Neural crest cell (in vitro differentiated cells): ENCODE measurements around the gene REX1BD. TPM values are rescaled to one million over a fixed set of nuclear protein-coding genes. Genes with fewer than 3 reads are reported as not detected.
"Not testable (repeated sequence)": the region's sequence is repeated elsewhere in the genome, so short reads cannot be mapped to it uniquely, and the experiment has no call there.

Experiments
- DNase-seq: peaks from one replicate; pipeline ENCODE4 v3.0.0; 2021; ENCODE audit warnings: low read depth, mixed read lengths, low spot score
- H3K27ac Mint-ChIP-seq: one replicate; pipeline ENCODE4 v1.8.0; 2021; ENCODE audit warnings: mild to moderate bottlenecking, mixed read lengths; ENCODE audit not compliant: unreplicated experiment
- H3K27me3 Mint-ChIP-seq: 2 replicates; pipeline ENCODE4 v1.8.0; 2021; ENCODE audit warnings: low read depth, mild to moderate bottlenecking, mixed read lengths
- H3K36me3 Mint-ChIP-seq: 2 replicates; pipeline ENCODE4 v1.8.0; 2021; ENCODE audit warnings: low read depth, mild to moderate bottlenecking, mixed read lengths
- H3K4me1 Mint-ChIP-seq: 2 replicates; pipeline ENCODE4 v1.8.0; 2021; ENCODE audit warnings: mixed read lengths
- H3K4me3 Mint-ChIP-seq: one replicate; pipeline ENCODE4 v1.8.0; 2021; ENCODE audit warnings: mild to moderate bottlenecking, mixed read lengths
- H3K9me3 Mint-ChIP-seq: 2 replicates; pipeline ENCODE4 v1.8.0; 2021; ENCODE audit warnings: mixed read lengths
- long read RNA-seq: library from polyadenylated mRNA; unstranded; transcript quantifications from one replicate; pipeline ENCODE4 v2.0.0, GENCODE V29; 2020
- total RNA-seq: library from RNA; stranded (reverse); gene quantifications from 2 replicates; pipeline ENCODE4 v1.2.1, GENCODE V29; 2021
- TF ChIP-seq, protein P1 (sequence below): fragments of 200-600 bp; sonication (generic); conservative IDR thresholded peaks from 2 replicates; pipeline ENCODE4 v1.5.0; 2021; ENCODE audit warnings: antibody characterized with exemption, mild to moderate bottlenecking

Gene REX1BD
- total RNA-seq: 71.8 and 71.9 TPM in 2 replicates
- long read RNA-seq, transcript REX1BD-201 (5 exons, 839 nt): minor isoform, 6 of 23 reads
- long read RNA-seq, transcript REX1BD-205 (4 exons, 1,081 nt): major isoform, 9 of 23 reads
- long read RNA-seq, partial matches to known transcripts: 0 of 23 reads
- long read RNA-seq, other reads (novel, unspliced or antisense): 0 of 23 reads

- H3K4me3 Mint-ChIP-seq: peak within 1 kb of the TSS; percentile 94
- peak; percentile 83 for DNase-seq
- no peaks in the 10 kb centered on the region for H3K9me3 Mint-ChIP-seq
- H3K4me1 Mint-ChIP-seq: peaks cover 30% of the 10 kb centered on the region
- TF ChIP-seq, protein P1, sequence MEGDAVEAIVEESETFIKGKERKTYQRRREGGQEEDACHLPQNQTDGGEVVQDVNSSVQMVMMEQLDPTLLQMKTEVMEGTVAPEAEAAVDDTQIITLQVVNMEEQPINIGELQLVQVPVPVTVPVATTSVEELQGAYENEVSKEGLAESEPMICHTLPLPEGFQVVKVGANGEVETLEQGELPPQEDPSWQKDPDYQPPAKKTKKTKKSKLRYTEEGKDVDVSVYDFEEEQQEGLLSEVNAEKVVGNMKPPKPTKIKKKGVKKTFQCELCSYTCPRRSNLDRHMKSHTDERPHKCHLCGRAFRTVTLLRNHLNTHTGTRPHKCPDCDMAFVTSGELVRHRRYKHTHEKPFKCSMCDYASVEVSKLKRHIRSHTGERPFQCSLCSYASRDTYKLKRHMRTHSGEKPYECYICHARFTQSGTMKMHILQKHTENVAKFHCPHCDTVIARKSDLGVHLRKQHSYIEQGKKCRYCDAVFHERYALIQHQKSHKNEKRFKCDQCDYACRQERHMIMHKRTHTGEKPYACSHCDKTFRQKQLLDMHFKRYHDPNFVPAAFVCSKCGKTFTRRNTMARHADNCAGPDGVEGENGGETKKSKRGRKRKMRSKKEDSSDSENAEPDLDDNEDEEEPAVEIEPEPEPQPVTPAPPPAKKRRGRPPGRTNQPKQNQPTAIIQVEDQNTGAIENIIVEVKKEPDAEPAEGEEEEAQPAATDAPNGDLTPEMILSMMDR: peak; percentile 96
- H3K27ac Mint-ChIP-seq: peak within 1 kb of the TSS; percentile 83
- H3K36me3 Mint-ChIP-seq: no peaks in the 10 kb centered on the region
- H3K27me3 Mint-ChIP-seq: peaks cover 26% of the 10 kb centered on the region
Measured at GRCh38 chr19:18588611-18589379, at the start of gene REX1BD. TSS of gene REX1BD (plus strand) at chr19:18588798. CDS start at chr19:18588802, 4 bp downstream.

- H3K27ac Mint-ChIP-seq: no peak overlapping the region
- H3K4me1 Mint-ChIP-seq: peaks cover 15% of the 10 kb centered on the region
- DNase-seq: no peak
- TF ChIP-seq, protein P1: no peak
- no peak overlapping the region for H3K4me3 Mint-ChIP-seq
- H3K36me3 Mint-ChIP-seq: peaks cover 5% of the 10 kb centered on the region
- H3K9me3 Mint-ChIP-seq: no peaks in the 10 kb centered on the region
- no peaks in the 10 kb centered on the region for H3K27me3 Mint-ChIP-seq
Measured at GRCh38 chr19:18539372-18539771, 49.2 kb upstream of the REX1BD start.

DNA sequence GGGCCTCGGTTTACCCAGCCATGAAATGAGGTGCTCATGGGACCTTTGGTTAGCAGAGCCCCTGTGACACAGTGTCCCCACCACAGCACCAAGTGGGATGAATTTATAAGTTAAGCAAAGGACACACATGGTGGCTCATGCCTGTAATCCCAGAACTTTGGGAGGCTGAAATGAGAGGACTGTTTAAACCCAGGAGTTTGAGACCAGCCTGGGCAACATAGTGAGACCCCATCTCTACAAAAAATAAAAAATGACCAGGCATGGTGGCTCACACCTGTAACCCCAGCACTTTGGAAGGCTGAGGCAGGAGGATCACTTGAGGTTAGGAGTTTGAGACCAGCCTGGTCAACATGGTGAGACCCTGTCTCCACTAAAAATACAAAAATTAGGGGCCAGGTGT lies 48.4 kb upstream of the REX1BD start:
- not testable (repeated sequence) for H3K27me3 Mint-ChIP-seq, H3K36me3 Mint-ChIP-seq, H3K9me3 Mint-ChIP-seq, H3K27ac Mint-ChIP-seq, DNase-seq
- peaks cover 16% of the 10 kb centered on the region for H3K4me1 Mint-ChIP-seq
- H3K4me3 Mint-ChIP-seq: peak overlapping the region; percentile 44

DNA sequence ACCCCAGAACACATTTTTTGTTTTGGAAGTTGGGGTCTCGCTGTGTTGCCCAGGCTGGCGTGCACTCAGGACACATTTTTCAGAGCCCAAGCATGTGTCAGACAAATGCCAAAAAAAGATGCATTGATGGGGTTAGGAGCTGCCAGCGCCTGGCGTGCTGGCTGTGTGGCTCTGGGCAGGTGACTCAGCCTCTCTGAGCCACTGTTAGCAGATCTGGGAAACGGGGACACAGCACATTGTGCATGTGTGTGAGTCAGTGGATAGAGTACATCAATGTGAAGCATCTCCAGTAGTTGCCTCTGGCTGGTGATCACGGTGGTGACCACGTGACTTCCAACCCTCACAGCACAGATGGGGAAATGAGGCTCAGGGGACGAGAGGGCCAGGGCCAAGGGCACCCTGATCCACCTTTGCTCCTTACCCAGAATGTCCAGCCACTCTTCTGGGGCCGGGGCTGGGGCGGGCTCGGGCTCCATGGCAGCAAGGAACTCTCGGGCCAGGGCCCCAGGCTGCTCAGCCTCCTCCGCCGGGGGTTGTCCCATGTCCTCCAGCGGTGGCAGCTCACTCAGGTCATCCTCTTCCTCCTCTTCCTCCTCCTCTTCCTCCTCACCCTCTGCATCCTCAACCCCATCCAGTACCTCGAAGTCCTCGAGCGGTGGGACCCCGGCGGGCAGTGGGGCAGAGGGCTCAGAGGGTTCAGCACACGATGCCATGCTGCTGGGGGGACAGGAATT lies 47.2 kb upstream of the REX1BD start:
- no peak for DNase-seq
- Mint-ChIP-seq H3K27ac (no peak overlapping the region), H3K4me1 (peaks cover 16% of the 10 kb centered on the region), H3K36me3 (peaks cover 4% of the 10 kb centered on the region), H3K4me3 (peak overlapping the region; percentile 74), H3K27me3 (no peaks in the 10 kb centered on the region), H3K9me3 (no peaks in the 10 kb centered on the region)
- TF ChIP-seq, protein P1: no peak

DNA sequence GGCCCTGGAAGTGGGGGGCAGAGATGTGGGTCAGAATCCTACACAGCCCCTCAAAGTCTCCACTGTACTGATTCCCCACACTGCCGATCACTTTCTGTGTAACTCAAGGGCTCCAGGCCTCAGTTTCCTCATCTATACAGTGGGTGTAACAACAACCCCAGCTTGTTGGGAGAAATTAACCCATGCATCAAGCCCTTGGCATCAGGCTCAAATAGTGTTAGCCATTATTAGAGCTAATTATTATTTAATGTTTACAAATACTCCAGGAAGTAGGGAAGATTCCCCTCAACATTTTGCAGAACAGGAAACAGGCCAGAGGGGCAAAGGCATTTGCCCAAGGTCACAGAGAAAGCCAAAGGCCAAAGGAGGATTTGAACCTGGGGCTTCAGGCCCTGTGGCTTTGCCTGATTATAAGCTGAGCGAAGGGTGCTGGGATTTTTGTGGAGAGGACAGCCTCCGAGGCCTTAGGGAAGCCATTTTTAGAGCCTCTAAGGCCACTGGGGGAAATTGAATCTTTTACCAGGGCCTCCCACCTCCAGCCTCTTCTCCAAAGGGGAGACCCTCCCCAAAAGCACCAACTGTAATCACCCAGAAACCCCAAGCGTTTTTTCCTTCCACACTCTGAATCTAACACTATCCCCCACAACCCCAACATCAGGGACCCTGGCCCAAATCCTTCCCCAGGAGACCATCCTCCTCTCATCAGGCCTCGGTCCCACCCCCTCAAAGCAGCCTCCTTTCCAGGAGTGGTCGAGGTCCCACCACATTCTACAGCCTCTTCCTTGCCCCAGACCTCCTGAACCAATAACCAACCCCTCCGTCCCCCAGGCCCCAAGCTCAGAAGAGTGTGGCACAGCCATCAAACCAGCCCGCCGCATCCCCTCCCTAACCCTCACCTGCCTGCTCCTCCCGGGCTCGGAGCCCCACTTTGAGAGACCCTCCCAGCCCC lies 46.3 kb upstream of the REX1BD start:
- Mint-ChIP-seq H3K27me3 (no peaks in the 10 kb centered on the region), H3K9me3 (no peaks in the 10 kb centered on the region), H3K36me3 (no peaks in the 10 kb centered on the region), H3K27ac (peak overlapping the region; percentile 81), H3K4me1 (peaks cover 16% of the 10 kb centered on the region), H3K4me3 (peak overlapping the region; percentile 90)
- DNase-seq: no peak
- TF ChIP-seq, protein P1: no peak
